K562 (cell line): ENCODE measurements around the gene PODNL1. TPM values are rescaled to one million over a fixed set of nuclear protein-coding genes. Genes with fewer than 3 reads are reported as not detected.

Experiments
- ATAC-seq: fragments of 200-7000 bp; cut with Tn5 transposase; 3 replicates; pipeline ENCODE4 v1.9.1; 2020; ENCODE audit warnings: moderate library complexity
- BruUV-seq: library from RNA; stranded (reverse); fragments of 400-500 nt; replicated peaks from 2 replicates; lab custom pipeline; 2021; lab: Mats Ljungman, UMichigan
- CTCF ChIA-PET: fragments of 300-600 bp; formaldehyde crosslinking; extraction: SDS; loops from one replicate; lab custom pipeline; 2021; ENCODE audit warnings: low intra/inter-chr PET ratio; lab: Yijun Ruan, JAX
- POLR2A ChIA-PET: fragments of 300-600, 350-650 bp; sonication (Branson Sonifier 250); formaldehyde crosslinking; extraction: SDS; loops from one replicate; lab custom pipeline; 2021; ENCODE audit warnings: antibody characterized with exemption, inconsistent platforms; lab: Yijun Ruan, JAX
- DNase-seq, 4 experiments: peaks; one replicate each; pipeline versions ENCODE4 v3.0.0 to v3.0.0-alpha.2; 2011 to 2018; ENCODE audit warnings: low spot score in 3 of 4, mixed read lengths in 3 of 4; ENCODE audit errors: extremely low read depth in 1 of 4
- FAIRE-seq: peaks from 2 replicates; lab custom pipeline; 2011; peaks lifted over from hg19 to GRCh38; lab: Jason Lieb, UNC
- H2AFZ ChIP-seq: 2 replicates; pipeline ENCODE4 v1.6.0; 2011; ENCODE audit warnings: low read depth, low read length, control low read depth, inconsistent platforms
- H3K27ac ChIP-seq: fragments of 200-600 bp; 3 replicates; pipeline ENCODE4 v1.8.0; 2011; ENCODE audit warnings: low read depth, mild to moderate bottlenecking, control low read depth, inconsistent platforms, low read length, moderate library complexity, mixed read lengths; ENCODE audit errors: extremely low read depth
- H3K27me3 ChIP-seq, 2 experiments: fragments of 300-600 bp in 1 of 2; 2 replicates in 1 of 2; 3 replicates in 1 of 2; pipeline versions ENCODE4 v1.6.0 to v1.8.0; 2011; ENCODE audit warnings: inconsistent platforms in 2 of 2, low read length in 2 of 2, mild to moderate bottlenecking in 1 of 2, mixed read lengths in 1 of 2, moderate library complexity in 1 of 2; ENCODE audit not compliant: control insufficient read depth in 2 of 2, insufficient read depth in 2 of 2
- H3K36me3 ChIP-seq: fragments of 300-600 bp; 3 replicates; pipeline ENCODE4 v1.8.0; 2011; ENCODE audit warnings: mild to moderate bottlenecking, low read length, inconsistent platforms; ENCODE audit not compliant: control insufficient read depth, insufficient read depth
- H3K4me1 ChIP-seq, 2 experiments: fragments of 200-600 bp in 1 of 2; replicated peaks in 1 of 2; 2 replicates in 1 of 2; 3 replicates in 1 of 2; pipeline versions ENCODE4 v1.5.1 to v1.8.0; 2011; ENCODE audit warnings: inconsistent platforms in 2 of 2, low read length in 2 of 2, mild to moderate bottlenecking in 1 of 2, mixed read lengths in 1 of 2, moderate library complexity in 1 of 2; ENCODE audit not compliant: control insufficient read depth in 2 of 2, insufficient read depth in 2 of 2
- H3K4me2 ChIP-seq: 2 replicates; pipeline ENCODE4 v1.6.1; 2011; ENCODE audit warnings: low read length, control low read depth, inconsistent platforms, mixed read lengths; ENCODE audit not compliant: insufficient read depth
- H3K4me3 ChIP-seq: fragments of 200-600 bp; sonication (generic), shearing (Covaris generic); 2 replicates; pipeline ENCODE4 v1.5.1; 2016; ENCODE audit warnings: control low read depth, inconsistent platforms
- H3K79me2 ChIP-seq: fragments of 200-600 bp; 3 replicates; pipeline ENCODE4 v1.8.0; 2011; ENCODE audit warnings: low read length, inconsistent platforms; ENCODE audit not compliant: control insufficient read depth, insufficient read depth
- H3K9ac ChIP-seq, 2 experiments: 2 replicates each; pipeline versions ENCODE4 v1.6.0 to v1.6.1; 2011; ENCODE audit warnings: low read depth in 2 of 2, low read length in 2 of 2, control low read depth in 1 of 2, inconsistent platforms in 1 of 2, mild to moderate bottlenecking in 1 of 2, mixed read lengths in 1 of 2; ENCODE audit not compliant: insufficient read depth in 1 of 2
- H3K9me1 ChIP-seq: one replicate; pipeline ENCODE4 v1.6.0; 2011; ENCODE audit warnings: inconsistent platforms, mild to moderate bottlenecking, low read length, moderate library complexity; ENCODE audit not compliant: control insufficient read depth, insufficient read depth
- H3K9me3 ChIP-seq: replicated peaks from 2 replicates; pipeline ENCODE4 v1.5.1; 2011; ENCODE audit warnings: low read depth, low read length, inconsistent platforms; ENCODE audit not compliant: control insufficient read depth, insufficient read depth
- H4K20me1 ChIP-seq: replicated peaks from 2 replicates; pipeline ENCODE4 v1.6.1; 2011; ENCODE audit warnings: low read length, inconsistent platforms, mixed read lengths; ENCODE audit not compliant: control insufficient read depth, insufficient read depth
- ETS2 ChIP-seq: IDR thresholded peaks from 2 replicates; pipeline ENCODE4 v1.6.1; 2016; ENCODE audit warnings: borderline replicate concordance, missing genetic modification characterization, mild to moderate bottlenecking, moderate library complexity, missing compliant biosample characterization; ENCODE audit not compliant: poor library complexity, severe bottlenecking
- ETV5 ChIP-seq: sonication (generic); formaldehyde crosslinking; IDR thresholded peaks from 2 replicates; pipeline ENCODE4 v1.4.0; 2020; ENCODE audit warnings: low read depth, mild to moderate bottlenecking, missing genetic modification reagents
- MCM3 ChIP-seq: fragments of 450-650 bp; IDR thresholded peaks from 2 replicates; pipeline ENCODE4 v1.6.1; 2016
- NFRKB ChIP-seq: fragments of 450-650 bp; IDR thresholded peaks from 2 replicates; pipeline ENCODE4 v1.6.1; 2016; ENCODE audit warnings: low read depth
- PHB2 ChIP-seq: fragments of 450-650 bp; IDR thresholded peaks from 2 replicates; pipeline ENCODE4 v1.6.1; 2017; ENCODE audit warnings: low read depth
- RBM25 ChIP-seq: fragments of 200-400 bp; formaldehyde crosslinking; IDR thresholded peaks from 2 replicates; pipeline ENCODE4 v1.6.1; 2018; ENCODE audit warnings: low read length, low read depth, moderate library complexity; ENCODE audit not compliant: severe bottlenecking
- SIX5 ChIP-seq, 2 experiments: IDR thresholded peaks; 2 replicates each; pipeline ENCODE4 v1.6.1; 2011; ENCODE audit warnings: low read length in 2 of 2, borderline replicate concordance in 1 of 2, low read depth in 1 of 2, mild to moderate bottlenecking in 1 of 2, moderate library complexity in 1 of 2; ENCODE audit not compliant: insufficient read depth in 1 of 2
- SLC30A9 ChIP-seq: fragments of 250-450 bp; sonication (Bioruptor Pico); IDR thresholded peaks from 2 replicates; pipeline ENCODE4 v1.8.0; 2022; ENCODE audit warnings: mild to moderate bottlenecking, moderate library complexity
- SMARCE1 ChIP-seq: fragments of 450-650 bp; IDR thresholded peaks from 2 replicates; pipeline ENCODE4 v1.7.1; 2016; ENCODE audit warnings: mild to moderate bottlenecking
- SUPT5H ChIP-seq: fragments of 450-650 bp; IDR thresholded peaks from 2 replicates; pipeline ENCODE4 v1.6.1; 2016
- TRIM28 ChIP-seq: fragments of 450-650 bp; IDR thresholded peaks from 2 replicates; pipeline ENCODE4 v1.6.1; 2017
- YY1 ChIP-seq, 3 experiments: IDR thresholded peaks; 2 replicates each; pipeline ENCODE4 v1.6.1; 2011; ENCODE audit warnings: low read length in 2 of 3, mild to moderate bottlenecking in 2 of 3, moderate library complexity in 2 of 3, borderline replicate concordance in 1 of 3, control low read depth in 1 of 3, low read depth in 1 of 3; ENCODE audit not compliant: insufficient read depth in 3 of 3, insufficient replicate concordance in 2 of 3, control insufficient read depth in 1 of 3, insufficient read length in 1 of 3; ENCODE audit errors: extremely low read depth in 1 of 3
- ZBTB5 ChIP-seq: fragments of 450-650 bp; IDR thresholded peaks from 2 replicates; pipeline ENCODE4 v1.6.1; 2017; ENCODE audit warnings: antibody characterized with exemption
- ZKSCAN8 ChIP-seq: fragments of 200-800 bp; sonication (Bioruptor generic); IDR thresholded peaks from 2 replicates; pipeline ENCODE4 v1.6.1; 2016; ENCODE audit warnings: missing genetic modification characterization, missing compliant biosample characterization
- ZNF830 ChIP-seq: fragments of 250-450 bp; sonication (Bioruptor Pico); IDR thresholded peaks from 2 replicates; pipeline ENCODE4 v1.5.0; 2021; ENCODE audit warnings: mild to moderate bottlenecking
- WGBS: fragments of 100-300 bp; shearing (Covaris generic); methylation state at CpG from one replicate; pipeline ENCODE4 v1.1.6; 2016; ENCODE audit warnings: low coverage, mixed read lengths; ENCODE audit not compliant: insufficient coverage; ENCODE audit errors: missing lambda C conversion rate; 5-methylcytosine and 5-hydroxymethylcytosine counted together
- in situ Hi-C: fragments of 300-500 bp; cut with MboI; formaldehyde crosslinking; loops from 4 replicates; pipeline ENCODE4 v1.15.0; 2018; ENCODE audit warnings: inconsistent platforms, mixed read lengths
- intact Hi-C: fragments of 100-400 bp; cut with micrococcal nuclease; formaldehyde crosslinking; loops from 2 replicates; pipeline ENCODE4 v1.14.2; 2022
- polyA plus RNA-seq, 8 experiments: library from polyadenylated mRNA; depleted of rRNA in 4 of 8; stranded (reverse) in 5 of 8; unstranded in 3 of 8; fragments of >200 nt; fragmentation: Nextera tagmentation in 2 of 8; fragmentation: Illumina TruSeq in 1 of 8; extraction: Ambion mirVana in 2 of 8; extraction: Trizol in 1 of 8; gene quantifications; 2 replicates each; pipeline versions ENCODE4 v1.2.1 to v1.2.3, GENCODE V29; 2011 to 2014; ENCODE audit warnings: inconsistent platforms in 1 of 8, missing spikeins in 1 of 8
- total RNA-seq, 7 experiments: library from RNA; depleted of rRNA in 6 of 7; stranded (reverse); fragments of >200 nt in 6 of 7; fragmentation: Illumina TruSeq in 2 of 7; extraction: Trizol in 2 of 7; gene quantifications; 2 replicates each; pipeline versions ENCODE4 v1.2.1 to v1.2.3, GENCODE V29; 2011 to 2021; ENCODE audit warnings: low replicate concordance in 1 of 7

The PODNL1 gene
- total and polyA plus RNA-seq, 9 of the 15 experiments (the other 6 are each of a cell fraction or from before 2014, with no cell fraction given), result 0.18 to 0.47 (median 0.23) TPM; not detected in 3

GRCh38 chr19:13892870-13893269 is 45.3 kb downstream of the PODNL1 start:
- Histone ChIP-seq H4K20me1 (no peaks in the 10 kb centered on the region), H3K27ac (no peak overlapping the region), H3K9me1 (no peaks in the 10 kb centered on the region), H2AFZ (no peak overlapping the region), H3K4me3 (no peak overlapping the region), H3K27me3 (no peaks in the 10 kb centered on the region), H3K9me3 (no peaks in the 10 kb centered on the region), H3K4me2 (no peak overlapping the region), H3K36me3 (no peaks in the 10 kb centered on the region), H3K79me2 (no peaks in the 10 kb centered on the region), H3K4me1 (peaks cover 7 to 30% of the 10 kb centered on the region in 2 experiments; a peak in 4 of 5 replicates), H3K9ac (no peak overlapping the region)
- POLR2A ChIA-PET, result no interaction called here
- BruUV-seq, result no TSS peak
- in situ Hi-C loops, result no loop called here
- FAIRE-seq (no peak), DNase-seq (no peak), ATAC-seq (no peak)
- 45% methylated on average over 8 of the region's 9 CpGs for WGBS
- TF ChIP-seq ZNF830 (CRISPR knock-in tag) (no peak), NFRKB (no peak), ETV5 (CRISPR knock-in tag) (no peak), SIX5 (IDR thresholded peaks at IDR 0.05; ENCODE audit: borderline replicate concordance in 1 of 2, insufficient read depth in 1 of 2, low read depth in 1 of 2, low read length in 2 of 2) (no peak), SMARCE1 (no peak), MCM3 (no peak), YY1 (IDR thresholded peaks at IDR 0.05; ENCODE audit: borderline replicate concordance in 1 of 3, control insufficient read depth in 1 of 3, extremely low read depth in 1 of 3, insufficient read depth in 3 of 3, insufficient read length in 1 of 3, insufficient replicate concordance in 2 of 3, low read depth in 1 of 3, low read length in 2 of 3) (no peak), ETS2 (tag) (no peak), ZKSCAN8 (CRISPR knock-in tag) (no peak), ZBTB5 (no peak), RBM25 (no peak), SUPT5H (no peak), PHB2 (no peak), TRIM28 (no peak), SLC30A9 (CRISPR knock-in tag) (no peak)
- intact Hi-C loops, result no loop called here
- CTCF ChIA-PET, result no interaction called here
